Loucy (cell line): ENCODE results near the gene PJVK.

ENCODE experiments used
- EZH2phosphoT487 ChIP-seq: fragments of 200-600 bp; IDR thresholded peaks from 2 replicates; pipeline ENCODE4 v1.6.1; 2018; ENCODE audit warnings: antibody characterized with exemption, mild to moderate bottlenecking, moderate library complexity, borderline replicate concordance
- TF ChIP-seq, protein P1 (sequence below): fragments of 200-600 bp; sonication (generic); conservative IDR thresholded peaks from 2 replicates; pipeline ENCODE4 v1.5.1; 2014; ENCODE audit warnings: mild to moderate bottlenecking, antibody characterized with exemption, low read length

- TF ChIP-seq, protein P1, sequence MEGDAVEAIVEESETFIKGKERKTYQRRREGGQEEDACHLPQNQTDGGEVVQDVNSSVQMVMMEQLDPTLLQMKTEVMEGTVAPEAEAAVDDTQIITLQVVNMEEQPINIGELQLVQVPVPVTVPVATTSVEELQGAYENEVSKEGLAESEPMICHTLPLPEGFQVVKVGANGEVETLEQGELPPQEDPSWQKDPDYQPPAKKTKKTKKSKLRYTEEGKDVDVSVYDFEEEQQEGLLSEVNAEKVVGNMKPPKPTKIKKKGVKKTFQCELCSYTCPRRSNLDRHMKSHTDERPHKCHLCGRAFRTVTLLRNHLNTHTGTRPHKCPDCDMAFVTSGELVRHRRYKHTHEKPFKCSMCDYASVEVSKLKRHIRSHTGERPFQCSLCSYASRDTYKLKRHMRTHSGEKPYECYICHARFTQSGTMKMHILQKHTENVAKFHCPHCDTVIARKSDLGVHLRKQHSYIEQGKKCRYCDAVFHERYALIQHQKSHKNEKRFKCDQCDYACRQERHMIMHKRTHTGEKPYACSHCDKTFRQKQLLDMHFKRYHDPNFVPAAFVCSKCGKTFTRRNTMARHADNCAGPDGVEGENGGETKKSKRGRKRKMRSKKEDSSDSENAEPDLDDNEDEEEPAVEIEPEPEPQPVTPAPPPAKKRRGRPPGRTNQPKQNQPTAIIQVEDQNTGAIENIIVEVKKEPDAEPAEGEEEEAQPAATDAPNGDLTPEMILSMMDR, result no peak
- no peak for TF ChIP-seq EZH2phosphoT487
These were observed 48.5 kb downstream of the PJVK start for GRCh38 chr2:178499640-178500039.
